HEK293 (cell line): Measurements from ENCODE around the gene MAP7.
A peak's percentile ranks its signal among the peaks of the same experiment; 100 is the strongest.

ENCODE experiments used
- CTCF ChIA-PET: fragments of 350-600 bp; formaldehyde crosslinking; extraction: SDS; loops from one replicate; lab custom pipeline; 2021; ENCODE audit warnings: antibody characterized with exemption; lab: Yijun Ruan, JAX
- POLR2A ChIA-PET: fragments of 300-600 bp; formaldehyde crosslinking; extraction: SDS; loops from one replicate; lab custom pipeline; 2020; ENCODE audit warnings: antibody characterized with exemption, inconsistent platforms; lab: Yijun Ruan, JAX
- H3K27ac ChIP-seq: fragments of 200-500 bp; sonication (Bioruptor generic); 2 replicates; pipeline ENCODE4 v1.5.1; 2014; ENCODE audit warnings: low read depth, low read length, control low read depth, inconsistent platforms; ENCODE audit errors: extremely low read depth
- H3K36me3 ChIP-seq, 2 experiments: fragments of 200-500 bp in 1 of 2; sonication (Bioruptor generic) in 1 of 2; 1 replicate in 1 of 2; 2 replicates in 1 of 2; pipeline ENCODE4 v1.5.1; 2014 to 2017; ENCODE audit warnings: inconsistent platforms in 2 of 2, low read length in 2 of 2; ENCODE audit not compliant: control insufficient read depth in 2 of 2, insufficient read depth in 1 of 2
- H3K4me1 ChIP-seq: fragments of 200-500 bp; sonication (Bioruptor generic); 2 replicates; pipeline ENCODE4 v1.5.1; 2014; ENCODE audit warnings: mild to moderate bottlenecking, low read length, inconsistent platforms; ENCODE audit not compliant: control insufficient read depth, insufficient read depth
- H3K4me3 ChIP-seq: 2 replicates; pipeline ENCODE4 v1.5.1; 2011; ENCODE audit warnings: low read depth, mild to moderate bottlenecking, control low read depth, low read length, moderate library complexity
- H3K9me3 ChIP-seq: fragments of 200-500 bp; sonication (Bioruptor generic); 2 replicates; pipeline ENCODE4 v1.5.1; 2014; ENCODE audit warnings: low read depth, low read length, inconsistent platforms; ENCODE audit not compliant: control insufficient read depth, insufficient read depth
- PRDM1 ChIP-seq: fragments of 450-650 bp; formaldehyde crosslinking; IDR thresholded peaks from 2 replicates; pipeline ENCODE4; 2016; ENCODE audit warnings: missing biosample characterization, missing genetic modification characterization
- SCRT1 ChIP-seq: fragments of 450-650 bp; formaldehyde crosslinking; IDR thresholded peaks from 2 replicates; pipeline ENCODE4 v1.5.1; 2016; ENCODE audit warnings: missing biosample characterization, missing genetic modification characterization, borderline replicate concordance
- SCRT2 ChIP-seq: fragments of 450-650 bp; formaldehyde crosslinking; IDR thresholded peaks from 2 replicates; pipeline ENCODE4 v1.5.1; 2016; ENCODE audit warnings: missing biosample characterization, missing genetic modification characterization
- SETDB1 ChIP-seq: IDR thresholded peaks from one replicate; pipeline ENCODE4 v1.6.1; 2017; ENCODE audit warnings: mild to moderate bottlenecking, low read length, moderate library complexity, mixed read lengths; ENCODE audit not compliant: insufficient read length
- ZBTB1 ChIP-seq: fragments of 450-650 bp; formaldehyde crosslinking; IDR thresholded peaks from 2 replicates; pipeline ENCODE4 v1.5.1; 2016; ENCODE audit warnings: missing biosample characterization, missing genetic modification characterization
- ZBTB20 ChIP-seq: fragments of 450-650 bp; formaldehyde crosslinking; IDR thresholded peaks from 2 replicates; pipeline ENCODE4 v1.5.1; 2016; ENCODE audit warnings: missing biosample characterization, missing genetic modification characterization
- ZBTB7A ChIP-seq: fragments of 450-650 bp; formaldehyde crosslinking; IDR thresholded peaks from 2 replicates; pipeline ENCODE4 v1.5.1; 2016; ENCODE audit warnings: low read depth, missing biosample characterization, missing genetic modification characterization
- ZFP3 ChIP-seq: fragments of 450-650 bp; formaldehyde crosslinking; IDR thresholded peaks from 2 replicates; pipeline ENCODE4 v1.5.1; 2016; ENCODE audit warnings: low read depth, missing biosample characterization, missing genetic modification characterization
- ZNF121 ChIP-seq: fragments of 450-650 bp; formaldehyde crosslinking; IDR thresholded peaks from 2 replicates; pipeline ENCODE4 v1.5.1; 2016; ENCODE audit warnings: missing biosample characterization, missing genetic modification characterization
- ZNF132 ChIP-seq: fragments of 450-650 bp; formaldehyde crosslinking; IDR thresholded peaks from 2 replicates; pipeline ENCODE4 v1.5.1; 2017; ENCODE audit warnings: missing biosample characterization, missing genetic modification characterization, borderline replicate concordance
- ZNF24 ChIP-seq: fragments of 450-650 bp; formaldehyde crosslinking; IDR thresholded peaks from 2 replicates; pipeline ENCODE4 v1.5.1; 2016; ENCODE audit warnings: missing biosample characterization, missing genetic modification characterization
- ZNF248 ChIP-seq: fragments of 450-650 bp; formaldehyde crosslinking; IDR thresholded peaks from 2 replicates; pipeline ENCODE4 v1.5.1; 2017; ENCODE audit warnings: missing biosample characterization, missing genetic modification characterization
- ZNF292 ChIP-seq: fragments of 450-650 bp; formaldehyde crosslinking; IDR thresholded peaks from 2 replicates; pipeline ENCODE4 v1.5.1; 2016; ENCODE audit warnings: low read depth, missing biosample characterization, missing genetic modification characterization, borderline replicate concordance
- ZNF394 ChIP-seq: fragments of 450-650 bp; formaldehyde crosslinking; IDR thresholded peaks from 2 replicates; pipeline ENCODE4 v1.5.1; 2016; ENCODE audit warnings: missing biosample characterization, missing genetic modification characterization, mild to moderate bottlenecking, moderate library complexity, borderline replicate concordance
- ZNF433 ChIP-seq: fragments of 450-650 bp; formaldehyde crosslinking; IDR thresholded peaks from 2 replicates; pipeline ENCODE4 v1.5.1; 2016; ENCODE audit warnings: missing biosample characterization, missing genetic modification characterization, low read depth
- ZNF561 ChIP-seq: fragments of 450-650 bp; IDR thresholded peaks from 2 replicates; pipeline ENCODE4 v1.5.1; 2018; ENCODE audit warnings: missing biosample characterization, missing genetic modification characterization, borderline replicate concordance
- ZNF623 ChIP-seq: fragments of 450-650 bp; formaldehyde crosslinking; IDR thresholded peaks from 2 replicates; pipeline ENCODE4 v1.5.1; 2016; ENCODE audit warnings: missing biosample characterization, missing genetic modification characterization
- ZNF670 ChIP-seq: fragments of 450-650 bp; formaldehyde crosslinking; IDR thresholded peaks from 2 replicates; pipeline ENCODE4 v1.5.1; 2016; ENCODE audit warnings: missing biosample characterization, missing genetic modification characterization, low read depth
- ZNF777 ChIP-seq: fragments of 450-650 bp; formaldehyde crosslinking; IDR thresholded peaks from 2 replicates; pipeline ENCODE4 v1.5.1; 2017; ENCODE audit warnings: missing biosample characterization, missing genetic modification characterization, borderline replicate concordance
- ZNF830 ChIP-seq: fragments of 450-650 bp; IDR thresholded peaks from 2 replicates; pipeline ENCODE4 v1.5.0; 2018; ENCODE audit warnings: missing biosample characterization, missing genetic modification characterization, low read depth, mild to moderate bottlenecking, moderate library complexity
- TF ChIP-seq, protein P1 (sequence below): fragments of 450-650 bp; formaldehyde crosslinking; IDR thresholded peaks from 2 replicates; pipeline ENCODE4 v1.5.1; 2016; ENCODE audit warnings: missing biosample characterization, missing genetic modification characterization
- TF ChIP-seq, protein P2 (sequence below): fragments of 450-650 bp; formaldehyde crosslinking; IDR thresholded peaks from 2 replicates; pipeline ENCODE4 v1.5.1; 2017; ENCODE audit warnings: missing biosample characterization, missing genetic modification characterization
- TF ChIP-seq, protein P3 (sequence below): fragments of 450-650 bp; formaldehyde crosslinking; IDR thresholded peaks from 2 replicates; pipeline ENCODE4 v1.5.1; 2016; ENCODE audit warnings: missing biosample characterization, missing genetic modification characterization, low read depth

MAP7 gene

DNA sequence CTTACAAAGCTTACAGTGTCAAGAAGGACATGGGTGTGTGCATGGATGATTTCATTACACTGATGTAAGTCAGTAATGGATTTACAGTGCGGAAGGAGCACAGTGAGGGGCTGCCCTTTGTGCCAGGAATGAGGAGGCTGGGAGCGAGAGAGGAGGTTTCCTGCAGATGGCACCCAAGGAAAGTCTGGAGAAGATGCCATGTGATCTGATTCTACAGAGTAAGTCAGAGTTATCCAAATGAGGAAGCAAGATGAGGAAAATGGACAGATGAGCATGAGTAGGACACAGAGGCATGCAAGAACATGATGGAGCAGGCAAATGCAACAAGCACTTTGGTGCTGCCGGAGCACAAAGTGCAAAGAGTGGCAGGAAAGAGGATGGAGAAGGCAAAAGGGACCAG, 29.7 kb downstream of the MAP7 start (continued):
- TF ChIP-seq, protein P1, sequence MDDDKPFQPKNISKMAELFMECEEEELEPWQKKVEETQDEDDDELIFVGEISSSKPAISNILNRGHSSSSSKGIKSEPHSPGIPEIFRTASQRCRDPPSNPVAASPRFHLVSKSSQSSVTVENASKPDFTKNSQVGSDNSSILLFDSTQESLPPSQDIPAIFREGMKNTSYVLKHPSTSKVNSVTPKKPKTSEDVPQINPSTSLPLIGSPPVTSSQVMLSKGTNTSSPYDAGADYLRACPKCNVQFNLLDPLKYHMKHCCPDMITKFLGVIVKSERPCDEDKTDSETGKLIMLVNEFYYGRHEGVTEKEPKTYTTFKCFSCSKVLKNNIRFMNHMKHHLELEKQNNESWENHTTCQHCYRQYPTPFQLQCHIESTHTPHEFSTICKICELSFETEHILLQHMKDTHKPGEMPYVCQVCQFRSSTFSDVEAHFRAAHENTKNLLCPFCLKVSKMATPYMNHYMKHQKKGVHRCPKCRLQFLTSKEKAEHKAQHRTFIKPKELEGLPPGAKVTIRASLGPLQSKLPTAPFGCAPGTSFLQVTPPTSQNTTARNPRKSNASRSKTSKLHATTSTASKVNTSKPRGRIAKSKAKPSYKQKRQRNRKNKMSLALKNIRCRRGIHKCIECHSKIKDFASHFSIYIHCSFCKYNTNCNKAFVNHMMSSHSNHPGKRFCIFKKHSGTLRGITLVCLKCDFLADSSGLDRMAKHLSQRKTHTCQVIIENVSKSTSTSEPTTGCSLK: no peak
- TF ChIP-seq, protein P2, sequence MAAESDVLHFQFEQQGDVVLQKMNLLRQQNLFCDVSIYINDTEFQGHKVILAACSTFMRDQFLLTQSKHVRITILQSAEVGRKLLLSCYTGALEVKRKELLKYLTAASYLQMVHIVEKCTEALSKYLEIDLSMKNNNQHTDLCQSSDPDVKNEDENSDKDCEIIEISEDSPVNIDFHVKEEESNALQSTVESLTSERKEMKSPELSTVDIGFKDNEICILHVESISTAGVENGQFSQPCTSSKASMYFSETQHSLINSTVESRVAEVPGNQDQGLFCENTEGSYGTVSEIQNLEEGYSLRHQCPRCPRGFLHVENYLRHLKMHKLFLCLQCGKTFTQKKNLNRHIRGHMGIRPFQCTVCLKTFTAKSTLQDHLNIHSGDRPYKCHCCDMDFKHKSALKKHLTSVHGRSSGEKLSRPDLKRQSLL: peak; percentile 8; the same call in 1 of the 2 replicates
- 0 out of 2 replicates have a peak, but pooled peaks have one; percentile 18 for TF ChIP-seq ZBTB20
- TF ChIP-seq SCRT2: peak; percentile 58
- TF ChIP-seq ZNF292: no peak
- TF ChIP-seq, all 188 proteins: peak for 7

DNA sequence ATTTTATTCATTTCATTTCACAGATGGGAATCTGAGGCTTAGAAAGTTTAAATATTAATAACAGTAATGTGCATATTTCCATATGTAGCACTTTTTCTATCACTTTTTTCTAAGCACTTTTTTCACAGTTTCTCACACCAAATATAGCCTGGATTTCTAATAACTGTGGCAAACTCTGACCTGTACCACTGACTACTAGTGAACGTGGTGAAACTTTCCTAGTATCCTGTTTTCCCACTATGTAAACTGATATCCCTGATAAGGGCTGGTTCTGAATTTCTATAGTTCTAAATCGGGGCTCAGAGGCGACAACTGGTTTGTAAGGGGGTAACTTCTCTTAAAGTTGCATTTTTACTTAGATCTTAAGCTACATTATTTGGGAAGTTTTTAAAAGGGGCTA, 32.6 kb downstream of the MAP7 start:
- no peak overlapping the region for H3K4me3 ChIP-seq
- TF ChIP-seq ZNF561 (tag by site-specific recombination): no peak
- TF ChIP-seq ZNF394 (tag by site-specific recombination): no peak
- no peak for TF ChIP-seq ZNF830 (tag by site-specific recombination)
- TF ChIP-seq ZBTB7A (tag by site-specific recombination): no peak
- no peak for TF ChIP-seq ZFP3 (tag by site-specific recombination)
- no peak for TF ChIP-seq ZNF24 (tag by site-specific recombination)
- TF ChIP-seq ZNF121: no peak
- TF ChIP-seq ZNF777 (tag by site-specific recombination): no peak
- no peak for TF ChIP-seq SCRT1 (tag by site-specific recombination)
- TF ChIP-seq PRDM1: no peak
- no peak for TF ChIP-seq ZNF132 (tag by site-specific recombination)
- no peak for TF ChIP-seq ZBTB1 (tag by site-specific recombination)
- TF ChIP-seq SETDB1: no peak
- TF ChIP-seq ZNF433 (tag by site-specific recombination): no peak
- TF ChIP-seq ZNF248 (tag by site-specific recombination): no peak
- TF ChIP-seq, protein P3, sequence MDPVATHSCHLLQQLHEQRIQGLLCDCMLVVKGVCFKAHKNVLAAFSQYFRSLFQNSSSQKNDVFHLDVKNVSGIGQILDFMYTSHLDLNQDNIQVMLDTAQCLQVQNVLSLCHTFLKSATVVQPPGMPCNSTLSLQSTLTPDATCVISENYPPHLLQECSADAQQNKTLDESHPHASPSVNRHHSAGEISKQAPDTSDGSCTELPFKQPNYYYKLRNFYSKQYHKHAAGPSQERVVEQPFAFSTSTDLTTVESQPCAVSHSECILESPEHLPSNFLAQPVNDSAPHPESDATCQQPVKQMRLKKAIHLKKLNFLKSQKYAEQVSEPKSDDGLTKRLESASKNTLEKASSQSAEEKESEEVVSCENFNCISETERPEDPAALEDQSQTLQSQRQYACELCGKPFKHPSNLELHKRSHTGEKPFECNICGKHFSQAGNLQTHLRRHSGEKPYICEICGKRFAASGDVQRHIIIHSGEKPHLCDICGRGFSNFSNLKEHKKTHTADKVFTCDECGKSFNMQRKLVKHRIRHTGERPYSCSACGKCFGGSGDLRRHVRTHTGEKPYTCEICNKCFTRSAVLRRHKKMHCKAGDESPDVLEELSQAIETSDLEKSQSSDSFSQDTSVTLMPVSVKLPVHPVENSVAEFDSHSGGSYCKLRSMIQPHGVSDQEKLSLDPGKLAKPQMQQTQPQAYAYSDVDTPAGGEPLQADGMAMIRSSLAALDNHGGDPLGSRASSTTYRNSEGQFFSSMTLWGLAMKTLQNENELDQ (tag by site-specific recombination): no peak
- no peak for TF ChIP-seq ZNF670 (tag by site-specific recombination)
- no peak for TF ChIP-seq ZNF623 (tag by site-specific recombination)
- H3K27ac ChIP-seq: no peak overlapping the region
- no peaks in the 10 kb centered on the region for H3K9me3 ChIP-seq
- H3K4me1 ChIP-seq: 0 out of 2 replicates have a peak, but pooled peaks cover 7% of the 10 kb centered on the region
- no peaks in the 10 kb centered on the region for H3K36me3 ChIP-seq
- ChIA-PET POLR2A (no interaction called here), CTCF (interaction anchor here (1.5 kb wide), 1 partner anchor 34 kb away, joined by 3 read pairs; no protein-coding TSS in a partner anchor)
